Stimulated activated CD8-positive, alpha-beta memory T cell treated with anti-CD3 and anti-CD28 coated beads, Interleukin-4, amount 100 ng/mL, for 48 hours (primary cell): ENCODE results near the gene CRIP1.

Experiments used
- DNase-seq: peaks from one replicate; pipeline ENCODE4 v3.0.0-alpha.2; 2020

Gene CRIP1

GRCh38 chr14:105519946-105520698 lies 33.4 kb downstream of the CRIP1 start:
- DNase-seq = no peak

DNA sequence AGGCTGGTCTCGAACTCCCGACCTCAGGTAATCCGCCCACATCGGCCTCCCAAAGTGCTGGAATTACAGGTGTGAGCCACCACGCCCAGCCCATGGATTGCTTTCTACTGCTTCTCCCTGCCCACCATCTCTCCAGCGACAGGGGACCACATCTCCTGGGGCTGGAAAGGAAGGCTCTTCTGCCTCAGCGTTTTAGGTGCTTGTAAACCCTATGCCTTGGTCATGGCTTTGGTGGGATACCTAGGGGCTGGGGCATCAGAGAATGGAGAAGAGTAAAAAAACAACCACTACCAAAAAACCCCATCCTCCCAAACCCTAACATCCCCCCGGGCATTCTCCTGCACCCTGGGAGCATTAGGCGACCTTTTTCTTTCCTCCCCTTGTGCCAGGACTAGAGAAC lies 38.6 kb downstream of the CRIP1 start:
- DNase-seq = no peak

DNA sequence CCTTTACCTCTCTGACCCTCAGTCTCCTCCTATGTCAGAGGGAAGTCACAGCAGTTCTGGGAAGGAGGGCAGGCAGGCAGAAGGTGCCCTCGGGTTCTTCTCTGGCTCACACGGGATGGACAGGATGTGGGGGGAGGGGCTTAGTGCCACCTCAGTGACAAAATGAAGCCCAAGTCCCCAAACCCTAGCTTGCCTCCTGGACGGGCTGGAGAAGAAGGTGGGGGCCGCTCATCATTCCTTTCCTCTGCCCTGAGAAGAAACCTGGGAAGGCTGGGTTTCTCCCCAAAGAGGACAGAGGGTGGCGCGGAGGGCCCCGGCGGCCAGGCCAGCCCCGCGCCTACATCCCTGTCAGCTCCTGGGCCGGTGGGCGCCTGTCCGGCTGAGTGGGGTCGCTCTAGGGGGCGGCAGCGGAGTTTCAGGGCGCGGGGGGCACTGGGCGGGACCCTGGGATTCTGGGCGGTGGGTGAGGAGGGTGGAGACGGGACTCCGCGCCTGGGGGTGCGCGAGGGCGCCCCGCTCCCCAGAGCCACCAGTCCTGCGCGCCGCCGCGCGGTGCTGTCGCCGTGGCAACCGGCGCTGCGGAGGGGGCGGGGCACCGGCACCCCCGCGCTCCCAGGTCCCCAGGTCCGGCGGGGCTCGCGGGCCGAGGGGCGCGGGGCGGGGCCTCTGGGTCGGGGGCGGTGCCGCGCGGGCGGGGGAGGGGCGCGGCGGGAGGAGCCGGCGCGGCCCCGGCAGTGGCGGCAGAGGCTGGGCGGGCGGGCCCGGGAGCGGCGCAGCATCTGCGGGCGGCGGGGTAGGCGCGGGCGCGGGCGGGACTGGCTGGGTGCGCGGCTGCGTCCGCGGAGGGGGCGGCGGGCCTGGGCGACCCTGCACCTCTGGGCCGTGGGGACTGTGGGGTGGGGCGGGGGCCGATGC lies 39.4 kb downstream of the CRIP1 start, which contains the start of gene TMEM121:
TSS of gene TMEM121 (plus strand) at position 723 of the 915 bp plus-strand sequence. CDS start 2,252 bp downstream, outside the sequence.
- DNase-seq = peak; percentile 59

DNA sequence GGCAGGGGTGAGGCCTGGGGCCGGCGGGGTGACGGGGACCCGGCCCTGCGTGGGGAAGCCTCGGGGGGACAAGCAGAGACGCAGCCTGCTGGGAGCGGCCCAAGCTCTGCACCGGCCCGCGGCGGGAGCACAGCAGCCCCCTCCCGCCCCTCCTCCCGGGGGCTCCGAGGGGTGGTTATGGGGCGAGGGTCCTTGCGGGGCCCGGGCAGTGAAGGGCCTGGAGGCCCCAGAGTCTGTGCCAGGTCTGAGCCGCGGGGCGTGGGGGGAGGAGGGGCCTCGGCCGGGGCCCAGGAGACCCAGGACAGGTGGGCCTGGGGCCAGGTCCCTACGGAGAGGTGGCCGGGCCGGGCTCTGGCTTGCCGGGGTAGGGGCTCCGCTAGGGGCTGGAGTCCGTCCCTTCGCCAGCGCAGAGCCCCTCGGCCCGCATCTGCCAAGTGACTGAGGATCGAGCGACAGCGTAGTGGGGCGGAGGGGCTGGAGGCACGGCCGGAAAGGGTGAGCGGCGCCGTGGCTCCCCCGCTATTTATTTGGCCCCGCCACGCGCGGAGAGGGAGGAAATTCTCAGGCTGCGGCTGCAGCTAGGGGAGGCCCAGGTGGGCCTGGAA lies 40.2 kb downstream of the CRIP1 start:
- DNase-seq = no peak

GRCh38 chr14:105527381-105527825 lies 40.7 kb downstream of the CRIP1 start:
- DNase-seq = no peak

DNA sequence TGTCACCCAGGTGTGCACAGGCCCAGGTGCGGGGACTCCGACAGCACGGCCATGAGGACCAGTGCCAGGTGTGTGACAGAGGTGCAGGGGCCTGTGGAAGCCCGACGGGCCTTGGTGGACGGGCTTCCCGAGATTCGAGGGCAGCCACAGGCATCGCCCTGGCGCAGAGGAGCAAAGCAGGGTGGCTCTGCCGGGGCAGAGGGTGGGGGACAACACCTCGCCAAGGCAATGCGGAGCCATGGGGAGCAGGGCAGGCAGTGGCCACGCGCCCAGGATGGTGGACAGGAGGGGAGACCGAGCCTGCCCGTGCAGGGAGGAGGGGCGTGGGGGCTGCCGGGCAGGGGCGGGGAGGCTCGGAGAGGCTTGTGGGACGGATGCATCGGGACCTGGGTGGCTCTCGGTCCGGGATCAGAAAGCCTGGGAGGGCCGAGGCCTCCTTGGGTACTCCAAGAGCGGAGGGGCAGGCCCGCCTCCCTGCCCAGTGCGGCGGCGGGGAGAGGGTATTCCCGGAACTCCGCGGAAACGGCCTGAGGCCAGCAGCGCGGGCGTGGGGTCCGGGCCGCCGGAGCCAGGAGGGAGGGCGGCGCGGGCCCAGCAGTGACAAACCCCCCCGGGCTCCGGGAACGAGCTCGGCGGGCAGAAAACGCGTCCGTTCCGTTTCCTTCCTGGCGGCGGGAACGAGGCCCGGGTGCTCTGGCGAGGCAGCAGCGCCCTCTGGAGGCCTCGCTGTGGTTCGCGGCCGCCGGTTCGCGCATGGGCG lies 41.3 kb downstream of the CRIP1 start:
- peak; percentile 87 for DNase-seq

GRCh38 chr14:105528586-105529318 lies 42.1 kb downstream of the CRIP1 start:
- peak; percentile 75 for DNase-seq

- no peak for DNase-seq
Measured at GRCh38 chr14:105529319-105529568, 42.6 kb downstream of the CRIP1 start.

- peak; percentile 65 for DNase-seq
Measured at GRCh38 chr14:105529569-105530284, 43.0 kb downstream of the CRIP1 start.

DNA sequence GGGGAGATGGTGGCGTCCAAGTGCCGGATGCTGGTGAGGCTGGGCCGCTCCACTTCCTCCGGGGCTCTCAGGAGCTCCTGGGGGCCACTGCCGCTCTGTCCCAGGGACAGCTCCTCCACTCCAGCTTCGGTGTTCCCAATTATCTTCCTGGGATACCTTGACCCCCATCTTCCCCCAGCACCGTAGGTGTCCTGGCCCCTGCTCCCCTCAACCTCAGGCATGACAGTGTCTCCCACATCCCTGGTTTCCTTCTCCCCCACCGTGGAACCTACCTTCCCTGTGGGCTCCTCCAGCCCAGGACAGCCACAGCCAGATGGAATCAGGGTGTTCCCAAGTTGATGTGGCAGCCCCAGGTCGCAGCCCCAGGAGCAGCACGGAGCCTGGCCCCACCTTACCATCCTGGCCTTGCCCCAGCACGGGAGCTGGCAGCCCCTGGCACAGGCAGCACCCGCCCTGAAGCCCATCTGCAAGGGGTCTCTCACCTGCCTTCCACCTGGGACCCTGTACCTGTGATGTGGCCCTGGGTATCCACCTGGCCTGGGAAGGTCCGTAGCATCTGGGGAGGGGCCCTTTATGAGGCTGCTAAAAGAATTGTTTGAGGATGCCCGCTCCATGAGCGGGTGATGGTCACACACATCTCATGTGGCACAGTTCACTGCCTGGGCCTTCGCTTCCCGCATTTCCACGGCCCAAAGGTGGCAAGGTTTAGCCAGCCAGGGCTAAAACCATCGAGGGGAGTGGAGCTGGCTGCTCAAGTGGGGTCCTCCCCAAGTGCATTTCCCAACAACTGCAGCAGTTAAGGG lies 43.8 kb downstream of the CRIP1 start:
- no peak for DNase-seq

DNA sequence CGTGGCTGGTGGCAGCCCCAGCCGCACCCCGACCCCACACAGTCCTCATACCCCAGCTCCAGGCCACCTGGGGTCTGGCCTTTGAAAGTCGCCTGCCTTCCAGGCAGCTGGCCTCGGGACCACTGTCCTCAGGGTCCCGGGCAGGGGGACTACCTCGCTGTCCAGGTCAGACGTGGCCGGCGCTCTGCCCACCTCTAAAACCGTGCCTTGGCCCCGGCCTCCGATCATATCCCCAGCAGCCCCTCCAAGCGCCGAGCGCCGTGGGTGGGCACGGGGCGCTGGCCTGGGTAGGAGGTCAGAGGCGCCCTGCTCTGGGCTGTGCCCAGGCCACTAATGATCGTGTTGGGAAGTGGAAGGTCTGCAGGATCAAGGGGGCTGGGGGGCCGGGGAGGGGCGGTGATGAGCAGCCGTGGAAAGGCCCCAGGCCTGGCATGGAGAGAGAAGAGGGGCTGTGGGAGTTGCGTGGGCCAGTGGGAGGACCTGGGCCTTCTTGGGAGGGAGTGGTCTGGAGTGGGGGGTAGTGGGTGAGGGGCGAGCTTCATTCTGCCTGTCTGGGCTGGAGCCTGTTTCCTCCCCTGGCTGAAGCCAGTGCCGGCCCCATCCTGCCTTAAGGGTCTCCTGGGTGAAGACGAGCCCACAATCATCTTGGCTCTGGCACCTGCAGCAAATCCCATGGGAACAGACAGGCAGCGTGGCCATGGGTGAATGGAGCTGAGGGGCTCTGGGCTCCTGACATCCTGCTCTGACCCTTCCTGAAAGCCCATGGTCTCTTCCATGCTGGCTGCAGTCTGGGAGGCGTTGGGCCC lies 44.6 kb downstream of the CRIP1 start:
- no peak for DNase-seq

DNA sequence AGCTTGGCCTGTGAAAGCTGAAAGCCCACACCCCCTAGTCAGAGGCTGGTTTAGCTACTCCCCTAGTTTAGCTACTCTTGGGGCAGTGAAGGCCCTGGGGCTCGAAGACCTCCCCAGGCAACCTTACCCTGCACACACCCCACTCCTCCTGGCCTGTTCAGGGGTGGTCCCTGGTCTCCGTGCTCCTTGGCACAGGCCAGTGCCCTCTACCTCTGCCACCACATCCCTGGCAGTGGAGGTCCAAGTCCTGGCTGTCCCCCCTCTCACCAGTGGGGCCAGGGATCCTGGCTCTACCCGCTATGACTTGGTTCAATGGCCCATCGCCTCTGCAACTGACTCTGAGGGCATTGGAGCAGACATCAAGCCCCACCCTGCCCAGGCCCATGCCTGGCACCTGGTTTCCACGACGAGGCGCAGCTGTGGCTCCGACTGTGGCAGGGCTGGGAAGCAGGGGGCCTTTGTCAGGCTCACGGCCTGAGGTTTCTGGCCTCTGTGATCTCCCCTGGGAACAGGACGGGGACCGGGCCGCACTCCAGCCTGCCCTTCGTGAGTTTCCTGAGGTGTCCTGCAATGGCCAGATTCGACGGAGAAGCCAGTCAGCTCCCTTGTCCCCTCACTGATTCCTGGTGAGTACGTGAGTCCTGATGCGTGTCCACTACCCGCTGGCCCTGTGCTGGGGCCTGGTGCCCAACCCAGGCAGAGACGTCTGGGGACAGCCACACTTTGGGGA lies 45.4 kb downstream of the CRIP1 start:
- no peak for DNase-seq

- no peak for DNase-seq
Measured at GRCh38 chr14:105532735-105533141, 46.1 kb downstream of the CRIP1 start.

DNA sequence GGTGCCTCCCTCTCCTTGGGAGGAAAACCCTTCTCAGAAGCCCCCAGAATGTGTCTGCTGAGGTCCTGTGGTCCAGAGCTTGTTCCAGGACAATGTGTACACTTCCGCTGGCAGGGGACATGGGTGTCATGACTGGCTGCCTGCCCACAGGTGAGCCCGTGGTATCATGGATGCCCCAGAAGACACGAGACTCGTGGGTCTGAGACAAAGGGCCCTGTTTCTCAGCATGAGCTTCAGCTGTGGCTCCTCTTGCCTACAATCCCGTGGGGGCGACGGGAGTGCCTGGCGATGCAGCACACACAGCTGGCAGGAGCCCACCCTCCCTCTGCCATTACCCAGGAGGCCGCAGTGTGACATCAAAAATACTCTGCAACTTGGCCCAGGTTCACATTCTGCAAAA lies 46.7 kb downstream of the CRIP1 start:
- no peak for DNase-seq

DNA sequence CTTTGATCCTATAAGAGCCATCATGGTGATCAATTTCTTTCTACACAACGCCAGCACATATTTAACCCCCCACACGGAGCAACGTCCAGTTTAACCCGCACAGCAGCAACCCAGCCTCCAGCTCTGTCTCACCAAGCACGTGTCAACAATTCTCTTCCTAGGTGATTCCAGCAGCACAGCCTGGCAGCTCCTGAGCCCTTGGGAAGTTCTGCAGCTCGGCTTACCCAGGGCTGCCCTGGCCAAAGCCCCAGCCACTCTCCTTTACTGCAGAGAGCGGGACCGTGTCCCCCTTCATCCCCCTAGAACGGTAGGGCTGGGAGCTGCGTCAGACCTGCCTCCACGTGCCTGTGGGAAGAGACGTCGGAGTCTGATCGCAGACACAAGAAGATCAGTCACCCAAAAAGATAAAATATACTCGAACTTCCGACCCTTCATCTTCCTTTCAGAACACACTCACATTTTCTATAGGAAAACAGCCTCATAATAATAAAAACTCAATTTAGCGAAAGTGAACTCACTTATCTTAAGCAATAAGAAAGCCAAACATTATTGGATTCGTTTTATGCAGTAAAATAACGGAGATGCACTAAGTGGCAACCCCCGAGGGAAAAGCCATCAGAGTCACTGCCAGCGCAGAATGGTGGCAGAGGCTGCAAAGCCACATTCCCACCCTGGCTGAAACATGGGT lies 47.3 kb downstream of the CRIP1 start:
- no peak for DNase-seq

- no peak for DNase-seq
Measured at GRCh38 chr14:105534586-105534985, 47.9 kb downstream of the CRIP1 start.

DNA sequence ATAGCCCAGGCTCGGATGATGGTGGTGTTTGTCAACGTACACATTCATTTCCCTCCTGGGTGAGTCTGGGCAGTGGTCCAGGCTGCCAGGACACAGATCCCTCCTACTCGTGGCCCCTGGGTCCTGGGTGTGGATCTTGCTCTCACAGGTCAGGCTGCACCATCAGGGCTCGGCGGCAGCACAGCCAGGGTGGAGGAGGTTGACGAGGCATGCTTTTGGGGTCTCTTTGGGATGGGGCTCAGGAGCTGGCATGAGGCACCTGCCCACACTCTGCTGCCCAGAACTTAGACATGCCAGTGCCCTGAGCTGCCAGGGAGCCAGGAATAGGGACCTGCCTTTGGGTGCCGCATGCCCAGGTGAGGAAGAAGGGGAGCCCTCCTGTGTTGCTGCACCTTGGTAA lies 49.4 kb downstream of the CRIP1 start:
- DNase-seq = no peak
